ENCODE data around the gene GPRC5B.

The GPRC5B gene

DNA sequence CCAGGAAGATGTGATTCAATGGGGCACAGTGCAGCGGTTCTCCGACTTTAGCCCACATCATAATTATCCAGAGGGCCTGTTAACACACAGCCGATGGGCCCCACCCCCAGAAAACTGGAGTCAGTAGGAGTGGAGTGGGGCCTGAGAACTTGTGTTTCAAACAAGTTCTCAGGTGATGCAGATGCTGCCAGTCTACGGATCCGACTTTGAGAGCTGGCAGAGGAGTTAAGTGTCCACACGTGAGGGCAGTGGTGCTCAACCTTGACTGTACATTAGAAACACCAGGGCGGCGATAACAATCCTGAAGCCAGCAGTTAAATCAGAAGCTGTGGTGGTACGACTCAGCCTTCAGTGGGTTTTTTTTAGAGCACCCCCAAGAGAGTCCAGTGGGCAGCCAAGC, 75.0 kb downstream of the GPRC5B start:
- TF ChIP-seq, protein P1, sequence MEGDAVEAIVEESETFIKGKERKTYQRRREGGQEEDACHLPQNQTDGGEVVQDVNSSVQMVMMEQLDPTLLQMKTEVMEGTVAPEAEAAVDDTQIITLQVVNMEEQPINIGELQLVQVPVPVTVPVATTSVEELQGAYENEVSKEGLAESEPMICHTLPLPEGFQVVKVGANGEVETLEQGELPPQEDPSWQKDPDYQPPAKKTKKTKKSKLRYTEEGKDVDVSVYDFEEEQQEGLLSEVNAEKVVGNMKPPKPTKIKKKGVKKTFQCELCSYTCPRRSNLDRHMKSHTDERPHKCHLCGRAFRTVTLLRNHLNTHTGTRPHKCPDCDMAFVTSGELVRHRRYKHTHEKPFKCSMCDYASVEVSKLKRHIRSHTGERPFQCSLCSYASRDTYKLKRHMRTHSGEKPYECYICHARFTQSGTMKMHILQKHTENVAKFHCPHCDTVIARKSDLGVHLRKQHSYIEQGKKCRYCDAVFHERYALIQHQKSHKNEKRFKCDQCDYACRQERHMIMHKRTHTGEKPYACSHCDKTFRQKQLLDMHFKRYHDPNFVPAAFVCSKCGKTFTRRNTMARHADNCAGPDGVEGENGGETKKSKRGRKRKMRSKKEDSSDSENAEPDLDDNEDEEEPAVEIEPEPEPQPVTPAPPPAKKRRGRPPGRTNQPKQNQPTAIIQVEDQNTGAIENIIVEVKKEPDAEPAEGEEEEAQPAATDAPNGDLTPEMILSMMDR (IDR thresholded peaks at IDR 0.05; ENCODE audit: low read depth, low read length, missing control alignments) = no peak
- H3K27ac ChIP-seq = no peak overlapping the region
- DNase-seq = no peak
- H3K27me3 ChIP-seq (replicated peaks) = no peaks in the 10 kb centered on the region
- in situ Hi-C loops (cut with HindIII; ENCODE audit: low pct_ligation_motif_present, low sequenced_read_pairs) = no loop called here
- H3K4me3 ChIP-seq (ENCODE audit: low read depth, low read length) = no peak overlapping the region
- no peaks in the 10 kb centered on the region for H3K36me3 ChIP-seq (replicated peaks)

DNA sequence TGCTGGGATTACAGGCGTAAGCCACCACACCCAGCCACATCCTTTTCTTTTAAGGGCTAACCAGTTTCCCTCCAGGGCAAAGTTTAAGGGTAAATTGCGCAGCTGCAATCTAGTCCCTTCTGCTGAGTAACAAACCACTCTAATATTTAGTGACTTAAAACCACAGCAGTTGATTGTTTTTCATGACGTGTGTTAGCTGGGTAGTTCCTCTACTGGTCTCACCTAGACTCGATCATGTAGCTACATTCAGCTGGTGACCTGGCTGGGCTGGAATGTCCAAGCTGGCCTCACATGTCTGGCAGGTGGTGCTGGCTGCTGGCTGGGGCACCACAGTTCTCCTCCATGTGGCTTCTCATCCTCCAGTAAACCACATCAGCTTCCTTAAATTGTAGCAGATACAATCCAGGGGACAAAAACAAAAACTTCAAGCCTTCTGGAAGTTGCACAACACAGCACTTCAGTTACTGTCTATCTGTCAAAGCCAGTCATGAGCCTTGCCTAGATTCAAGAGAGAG, 75.5 kb downstream of the GPRC5B start:
- no peak for DNase-seq
- no peaks in the 10 kb centered on the region for H3K27me3 ChIP-seq (replicated peaks)
- in situ Hi-C loops (cut with HindIII; ENCODE audit: low pct_ligation_motif_present, low sequenced_read_pairs) = no loop called here
- H3K36me3 ChIP-seq (replicated peaks) = no peaks in the 10 kb centered on the region
- H3K4me3 ChIP-seq (ENCODE audit: low read depth, low read length) = no peak overlapping the region
- TF ChIP-seq, protein P1 (IDR thresholded peaks at IDR 0.05; ENCODE audit: low read depth, low read length, missing control alignments) = no peak
- H3K27ac ChIP-seq = no peak overlapping the region

DNA sequence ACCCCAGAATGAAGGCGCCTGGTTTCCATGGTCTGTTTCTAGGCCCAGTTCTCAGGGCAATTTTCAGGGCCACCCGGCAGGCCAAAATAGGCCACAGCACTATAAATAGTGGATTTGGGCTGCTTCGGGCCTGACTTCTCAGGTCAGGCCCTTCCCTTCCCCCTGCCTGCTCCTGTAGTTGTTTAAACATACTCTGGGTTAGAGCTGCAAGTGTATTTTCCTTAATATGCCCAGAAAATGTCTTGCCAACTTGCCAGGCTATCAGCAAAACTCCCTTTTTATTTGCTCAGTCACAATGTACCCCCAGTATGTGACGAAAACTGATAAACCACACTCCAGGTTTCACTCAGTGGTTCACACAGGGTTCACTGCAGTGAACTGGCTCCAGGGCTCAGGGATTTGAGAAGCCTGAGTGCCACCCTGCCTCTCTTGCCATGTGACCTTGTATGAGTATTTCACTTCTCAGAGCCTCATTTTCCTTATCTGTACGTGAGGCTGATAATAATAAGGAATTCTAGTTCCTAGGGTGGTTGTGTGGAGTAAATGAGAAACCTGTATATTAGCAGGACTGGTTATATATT, 76.5 kb downstream of the GPRC5B start:
- TF ChIP-seq, protein P1 (IDR thresholded peaks at IDR 0.05; ENCODE audit: low read depth, low read length, missing control alignments) = no peak
- no peaks in the 10 kb centered on the region for H3K36me3 ChIP-seq (replicated peaks)
- peak overlapping the region; percentile 54 for H3K27ac ChIP-seq
- no peak overlapping the region for H3K4me3 ChIP-seq (ENCODE audit: low read depth, low read length)
- DNase-seq = no peak
- in situ Hi-C loops (cut with HindIII; ENCODE audit: low pct_ligation_motif_present, low sequenced_read_pairs) = no loop called here
- no peaks in the 10 kb centered on the region for H3K27me3 ChIP-seq (replicated peaks)
